Gastroesophageal sphincter (tissue), 4 donors: Measurements from ENCODE around the gene ENTPD1. TPM values are rescaled to one million over a fixed set of nuclear protein-coding genes. Genes with fewer than 3 reads are reported as not detected.
A peak's percentile ranks its signal among the peaks of the same experiment; 100 is the strongest.

Experiments
- ATAC-seq: fragments of 150-250 bp; one replicate; pipeline ENCODE4 v1.9.1; 2016; ENCODE audit warnings: mild to moderate bottlenecking, moderate library complexity
- H3K27ac ChIP-seq, 4 donors: fragments of 200-600 bp; sonication (generic) in 3 of 4; 1 replicate in 3 of 4; 2 replicates in 1 of 4; pipeline ENCODE4 v1.5.1; 2016 to 2019
- H3K27me3 ChIP-seq: fragments of 200-600 bp; sonication (generic); one replicate; pipeline ENCODE4 v1.5.1; 2019
- H3K36me3 ChIP-seq, 2 donors: fragments of 200-600 bp; sonication (generic); one replicate each; pipeline ENCODE4 v1.5.1; 2019; ENCODE audit warnings: control low read depth in 1 of 2
- H3K4me1 ChIP-seq, 3 donors: fragments of 200-600 bp; sonication (generic); 1 replicate in 2 of 3; 2 replicates in 1 of 3; pipeline ENCODE4 v1.5.1; 2016 to 2019; ENCODE audit warnings: control low read depth in 2 of 3
- H3K4me3 ChIP-seq, 2 donors: fragments of 200-600 bp; sonication (generic); one replicate each; pipeline ENCODE4 v1.5.1; 2019; ENCODE audit warnings: mild to moderate bottlenecking in 1 of 2, moderate library complexity in 1 of 2
- H3K9me3 ChIP-seq, 3 donors: fragments of 200-600 bp; sonication (generic); one replicate each; pipeline ENCODE4 v1.5.1; 2017 to 2019; ENCODE audit warnings: control low read depth in 2 of 3
- EP300 ChIP-seq: sonication (generic); formaldehyde crosslinking; IDR thresholded peaks from one replicate; pipeline ENCODE4 v1.6.1; 2017; ENCODE audit warnings: antibody characterized with exemption, mild to moderate bottlenecking
- POLR2A ChIP-seq, 2 donors: fragments of 450-650 bp; IDR thresholded peaks; one replicate each; pipeline ENCODE4 v1.6.1; 2017; ENCODE audit warnings: antibody characterized with exemption in 2 of 2, mild to moderate bottlenecking in 2 of 2, moderate library complexity in 1 of 2
- POLR2AphosphoS5 ChIP-seq: sonication (generic); formaldehyde crosslinking; IDR thresholded peaks from one replicate; pipeline ENCODE4 v1.6.1; 2017; ENCODE audit warnings: antibody characterized with exemption
- WGBS, 2 donors: methylation state at CpG; one replicate each; pipeline ENCODE4 v1.1.5; 2018; ENCODE audit warnings: low coverage in 1 of 2; 5-methylcytosine and 5-hydroxymethylcytosine counted together
- total RNA-seq, 4 donors: library from RNA; depleted of rRNA; stranded (reverse); fragments of >200 nt; gene quantifications; one replicate each; pipeline ENCODE4 v1.1.0, GENCODE V29; 2016
- TF ChIP-seq, protein P1 (sequence below), 4 experiments: fragments of 200-600 bp in 2 of 4; fragments of 450-650 bp in 2 of 4; sonication (generic) in 1 of 4; IDR thresholded peaks; one replicate each; pipeline ENCODE4 v1.5.1; 2017 to 2019; ENCODE audit warnings: antibody characterized with exemption in 4 of 4, mild to moderate bottlenecking in 2 of 4, moderate library complexity in 2 of 4

Gene ENTPD1
- total RNA-seq, 4 donors from 2014 or later = 34.4 to 69.7 (median 39.3) TPM

DNA sequence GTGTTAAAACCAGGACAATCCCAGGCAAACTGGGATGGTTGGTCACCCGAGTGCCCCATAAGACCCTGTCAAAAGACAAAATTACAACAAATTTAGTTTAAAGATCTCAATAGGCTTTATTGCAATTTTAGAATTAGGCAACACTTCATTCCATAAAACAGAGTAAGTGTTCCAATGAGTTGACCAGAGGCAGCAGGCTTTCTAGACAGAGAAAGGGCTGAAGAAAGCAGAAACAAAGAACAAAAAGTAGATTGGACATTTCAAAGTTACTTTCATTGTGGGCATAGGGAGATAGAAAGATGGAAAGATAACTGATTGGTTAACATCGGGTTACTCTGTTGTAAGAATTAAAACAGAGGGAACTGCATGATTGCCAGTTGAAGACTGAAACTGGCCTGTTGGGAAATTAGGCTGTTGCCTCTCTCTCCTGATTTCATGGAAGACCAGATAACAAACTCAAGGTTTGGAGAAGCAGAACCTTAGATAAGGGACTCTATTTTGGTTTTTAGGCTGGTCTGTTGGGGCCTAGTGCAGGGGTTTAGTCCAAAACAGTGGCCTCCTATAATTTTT, 36.3 kb downstream of the ENTPD1 start:
- no peaks in the 10 kb centered on the region for H3K9me3 ChIP-seq
- no peaks in the 10 kb centered on the region for H3K27me3 ChIP-seq
- TF ChIP-seq POLR2AphosphoS5 (no peak), EP300 (no peak), POLR2A (IDR thresholded peaks at IDR 0.05) (no peak)
- TF ChIP-seq, protein P1, sequence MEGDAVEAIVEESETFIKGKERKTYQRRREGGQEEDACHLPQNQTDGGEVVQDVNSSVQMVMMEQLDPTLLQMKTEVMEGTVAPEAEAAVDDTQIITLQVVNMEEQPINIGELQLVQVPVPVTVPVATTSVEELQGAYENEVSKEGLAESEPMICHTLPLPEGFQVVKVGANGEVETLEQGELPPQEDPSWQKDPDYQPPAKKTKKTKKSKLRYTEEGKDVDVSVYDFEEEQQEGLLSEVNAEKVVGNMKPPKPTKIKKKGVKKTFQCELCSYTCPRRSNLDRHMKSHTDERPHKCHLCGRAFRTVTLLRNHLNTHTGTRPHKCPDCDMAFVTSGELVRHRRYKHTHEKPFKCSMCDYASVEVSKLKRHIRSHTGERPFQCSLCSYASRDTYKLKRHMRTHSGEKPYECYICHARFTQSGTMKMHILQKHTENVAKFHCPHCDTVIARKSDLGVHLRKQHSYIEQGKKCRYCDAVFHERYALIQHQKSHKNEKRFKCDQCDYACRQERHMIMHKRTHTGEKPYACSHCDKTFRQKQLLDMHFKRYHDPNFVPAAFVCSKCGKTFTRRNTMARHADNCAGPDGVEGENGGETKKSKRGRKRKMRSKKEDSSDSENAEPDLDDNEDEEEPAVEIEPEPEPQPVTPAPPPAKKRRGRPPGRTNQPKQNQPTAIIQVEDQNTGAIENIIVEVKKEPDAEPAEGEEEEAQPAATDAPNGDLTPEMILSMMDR (IDR thresholded peaks at IDR 0.05) = no peak
- H3K36me3 ChIP-seq = no peaks in the 10 kb centered on the region
- no peak overlapping the region for H3K4me3 ChIP-seq
- 50 to 88% methylated on average over 2 of the region's 2 CpGs for WGBS, 2 donors
- ATAC-seq = no peak
- peaks cover 5 to 49% (median 13%) of the 10 kb centered on the region in 3 donors for H3K4me1 ChIP-seq
- H3K27ac ChIP-seq = peak overlapping the region; percentile 43 to 74 (median 65)

DNA sequence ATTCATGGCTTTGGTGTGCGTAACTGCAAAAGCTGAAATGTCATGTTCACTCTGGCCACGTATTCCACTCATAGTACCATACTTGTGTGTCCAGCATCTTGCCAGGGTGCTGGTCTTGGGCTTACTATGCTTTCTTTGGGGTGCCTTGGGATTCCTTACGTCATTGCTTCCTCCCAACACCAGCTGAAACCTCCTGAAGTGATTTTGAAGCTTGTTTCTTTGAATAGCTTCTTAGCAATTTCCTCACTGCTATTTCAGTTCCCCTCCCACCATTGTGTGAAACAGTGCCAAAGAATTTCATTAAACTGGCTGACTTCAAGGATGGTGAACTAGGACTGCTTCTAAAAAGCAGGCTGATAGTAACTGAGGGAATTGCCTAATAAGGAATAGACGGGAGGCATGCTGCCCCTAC, 36.9 kb downstream of the ENTPD1 start:
- Histone ChIP-seq H3K27ac (peak overlapping the region; percentile 61 to 74 (median 65)), H3K9me3 (no peaks in the 10 kb centered on the region), H3K36me3 (no peaks in the 10 kb centered on the region), H3K27me3 (no peaks in the 10 kb centered on the region), H3K4me3 (no peak overlapping the region), H3K4me1 (peaks cover 5 to 49% (median 13%) of the 10 kb centered on the region in 3 donors)
- peak; percentile 85 for ATAC-seq
- TF ChIP-seq, protein P1 (IDR thresholded peaks at IDR 0.05) = no peak
- TF ChIP-seq POLR2AphosphoS5 = peak; percentile 58
- no peak for TF ChIP-seq EP300
- TF ChIP-seq POLR2A (IDR thresholded peaks at IDR 0.05) = no peak
- 31 to 33% methylated on average over 2 to 3 of the region's 4 CpGs for WGBS, 2 donors

DNA sequence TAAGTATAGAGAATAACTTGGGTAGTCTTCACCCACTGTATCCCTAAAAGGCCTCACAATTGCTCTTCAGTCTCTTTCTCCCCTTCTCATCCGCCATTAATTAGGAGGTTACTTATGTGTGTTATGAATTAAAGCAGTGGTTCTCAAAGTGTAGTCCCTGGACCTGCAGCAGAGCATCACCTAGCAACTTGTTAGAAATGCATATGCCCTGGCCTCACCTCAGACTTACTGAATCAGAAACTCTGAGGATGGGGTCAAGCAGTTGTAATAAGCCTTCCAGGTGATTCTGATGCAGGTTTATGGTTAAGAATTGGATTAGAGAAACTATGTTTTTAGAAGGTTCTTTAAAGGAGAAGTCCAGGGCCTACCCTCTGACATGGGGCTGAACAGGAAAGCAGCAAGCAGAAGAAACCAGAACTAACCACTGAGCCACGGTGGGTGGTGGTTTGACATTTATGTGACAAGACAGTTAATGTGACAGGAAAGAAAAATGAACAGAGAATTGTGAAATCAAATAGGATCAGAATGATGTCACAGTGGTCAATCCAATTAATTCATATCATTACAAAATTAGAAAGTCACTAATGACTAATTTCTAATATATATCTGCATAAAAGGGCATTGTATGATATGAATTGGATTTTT, 37.6 kb downstream of the ENTPD1 start:
- ATAC-seq = no peak
- H3K4me1 ChIP-seq = peaks cover 5 to 55% (median 13%) of the 10 kb centered on the region in 3 donors
- H3K27ac ChIP-seq = peak overlapping the region; percentile 61 to 74 (median 65)
- H3K4me3 ChIP-seq = no peak overlapping the region
- 42 to 64% methylated on average over 2 of the region's 2 CpGs for WGBS, 2 donors
- H3K9me3 ChIP-seq = no peaks in the 10 kb centered on the region
- TF ChIP-seq EP300 (no peak), POLR2AphosphoS5 (no peak), POLR2A (IDR thresholded peaks at IDR 0.05) (no peak)
- TF ChIP-seq, protein P1 (IDR thresholded peaks at IDR 0.05) = no peak
- no peaks in the 10 kb centered on the region for H3K36me3 ChIP-seq
- no peaks in the 10 kb centered on the region for H3K27me3 ChIP-seq

DNA sequence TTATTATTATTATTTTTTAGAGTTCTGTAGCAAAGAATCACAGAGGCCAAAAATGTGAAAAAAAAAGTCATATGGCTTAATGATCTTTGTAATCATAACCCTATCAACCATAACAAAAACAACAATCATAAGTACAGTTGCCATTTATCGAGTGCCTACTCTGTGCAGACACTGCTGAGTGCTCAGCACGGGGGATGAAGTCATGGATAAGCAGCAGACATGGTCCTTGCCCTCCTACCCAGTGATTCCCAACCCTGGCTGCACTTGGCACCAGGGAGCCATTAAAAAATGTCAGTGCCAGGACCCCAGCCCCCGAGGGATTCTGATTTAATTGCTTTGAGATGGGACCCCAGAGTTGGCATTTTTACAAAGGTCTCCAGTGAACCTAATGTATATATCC, 38.2 kb downstream of the ENTPD1 start:
- TF ChIP-seq POLR2AphosphoS5 = no peak
- no peak for TF ChIP-seq EP300
- TF ChIP-seq POLR2A (IDR thresholded peaks at IDR 0.05) = no peak
- no peaks in the 10 kb centered on the region for H3K9me3 ChIP-seq
- H3K27ac ChIP-seq = peak overlapping the region in 2 of 4 donors; percentile 47 to 56
- no peak for ATAC-seq
- no peak overlapping the region for H3K4me3 ChIP-seq
- H3K36me3 ChIP-seq = no peaks in the 10 kb centered on the region
- no peaks in the 10 kb centered on the region for H3K27me3 ChIP-seq
- H3K4me1 ChIP-seq = peaks cover 5 to 55% (median 13%) of the 10 kb centered on the region in 3 donors
- 40 to 60% methylated on average over 1 to 3 of the region's 3 CpGs for WGBS, 2 donors

DNA sequence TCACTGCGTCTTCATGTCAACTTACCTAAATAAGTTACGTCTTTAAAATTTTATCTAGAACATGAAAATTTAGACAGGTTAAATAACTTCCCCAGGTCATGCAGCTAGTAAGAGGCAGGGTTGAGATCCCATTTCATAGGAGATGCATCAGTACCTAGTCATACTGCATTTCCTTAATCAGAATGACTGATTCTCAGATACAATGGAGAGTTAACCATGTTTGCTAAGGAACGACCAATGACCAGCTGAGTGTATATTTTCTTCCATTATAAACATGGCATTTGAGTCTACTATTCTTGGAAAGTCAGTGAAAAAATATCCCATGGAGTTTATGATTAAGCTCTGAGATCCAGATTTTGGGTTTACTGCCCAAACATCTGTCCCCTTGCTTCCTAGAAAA, 39.6 kb downstream of the ENTPD1 start:
- Histone ChIP-seq H3K36me3 (no peaks in the 10 kb centered on the region), H3K9me3 (no peaks in the 10 kb centered on the region), H3K27ac (no peak overlapping the region), H3K27me3 (no peaks in the 10 kb centered on the region), H3K4me1 (peaks cover 5 to 54% (median 13%) of the 10 kb centered on the region in 3 donors), H3K4me3 (no peak overlapping the region)
- WGBS, 2 donors = 77 to 86% methylated on average over 3 of the region's 3 CpGs
- ATAC-seq = no peak
- TF ChIP-seq, protein P1 (IDR thresholded peaks at IDR 0.05) = no peak
- TF ChIP-seq EP300 = no peak
- TF ChIP-seq POLR2AphosphoS5 = no peak
- no peak for TF ChIP-seq POLR2A (IDR thresholded peaks at IDR 0.05)
